A549 (cell line): ENCODE data around the gene ORM1.

Experiments
- CEBPB ChIP-seq, 2 experiments: fragments of >200 bp in 1 of 2; sonication (Bioruptor Twin) in 1 of 2; formaldehyde crosslinking in 1 of 2; IDR thresholded peaks; 2 replicates each; pipeline ENCODE4 v1.6.1; 2012 to 2016
- CTCF ChIP-seq: fragments of >200 bp; sonication (Bioruptor Twin); formaldehyde crosslinking; IDR thresholded peaks from 3 replicates; pipeline ENCODE4 v1.5.1; 2016
- E2F6 ChIP-seq: IDR thresholded peaks from 2 replicates; pipeline ENCODE4 v1.6.1; 2012; ENCODE audit warnings: low read depth, borderline replicate concordance
- EP300 ChIP-seq, 2 experiments: fragments of >200 bp; sonication (Bioruptor Twin); formaldehyde crosslinking; IDR thresholded peaks; 2 replicates in 1 of 2; 3 replicates in 1 of 2; pipeline ENCODE4 v1.6.1; 2016 to 2017
- FOXS1 ChIP-seq: fragments of 250-450 bp; sonication (Bioruptor Pico); IDR thresholded peaks from 2 replicates; pipeline ENCODE4 v1.5.0; 2020; ENCODE audit warnings: mild to moderate bottlenecking, moderate library complexity
- MAFK ChIP-seq: fragments of 450-650 bp; IDR thresholded peaks from 2 replicates; pipeline ENCODE4 v1.6.1; 2014; ENCODE audit not compliant: partially characterized antibody
- MYC ChIP-seq: IDR thresholded peaks from 2 replicates; pipeline ENCODE4 v1.6.1; 2012; ENCODE audit warnings: mild to moderate bottlenecking, inconsistent platforms, low read length, improper control_type of control experiment, borderline replicate concordance
- RAD21 ChIP-seq, 2 experiments: fragments of >200 bp in 1 of 2; sonication (Bioruptor Twin) in 1 of 2; formaldehyde crosslinking in 1 of 2; IDR thresholded peaks in 1 of 2; conservative IDR thresholded peaks in 1 of 2; 2 replicates in 1 of 2; 3 replicates in 1 of 2; pipeline ENCODE4 v1.6.1; 2012 to 2018; ENCODE audit warnings: inconsistent platforms in 1 of 2
- USF2 ChIP-seq: fragments of 450-650 bp; IDR thresholded peaks from 2 replicates; pipeline ENCODE4 v1.6.1; 2014; ENCODE audit warnings: antibody characterized with exemption
- ZC3H11A ChIP-seq: fragments of 450-650 bp; IDR thresholded peaks from 2 replicates; pipeline ENCODE4 v1.6.1; 2014; ENCODE audit warnings: antibody characterized with exemption, mild to moderate bottlenecking
- ZFP36 ChIP-seq: fragments of 450-650 bp; IDR thresholded peaks from 2 replicates; pipeline ENCODE4 v1.6.1; 2014; ENCODE audit warnings: borderline replicate concordance; ENCODE audit not compliant: partially characterized antibody

GRCh38 chr9:114346146-114346545 lies 23.2 kb downstream of the ORM1 start:
- no peak for TF ChIP-seq CEBPB (IDR thresholded peaks at IDR 0.05)
- no peak for TF ChIP-seq CTCF
- TF ChIP-seq ZC3H11A: no peak
- TF ChIP-seq FOXS1 (CRISPR knock-in tag): no peak
- TF ChIP-seq EP300 (IDR thresholded peaks at IDR 0.05): no peak
- no peak for TF ChIP-seq E2F6
- no peak for TF ChIP-seq RAD21 (conservative IDR thresholded peaks at IDR 0.05 in 1 of 2, IDR thresholded peaks at IDR 0.05 in 1 of 2)
- TF ChIP-seq MAFK: no peak
- no peak for TF ChIP-seq USF2
- TF ChIP-seq ZFP36: no peak
- no peak for TF ChIP-seq MYC
